Measurements from ENCODE around the gene TRIM47. TPM values are rescaled to one million over a fixed set of nuclear protein-coding genes. Genes with fewer than 3 reads are reported as not detected.

The TRIM47 gene
- total RNA-seq, 1 experiment from 2014 or later = 38.0 TPM

- DNase-seq (ENCODE audit: extremely low read depth, low read depth) = no peak
These were observed 30.9 kb upstream of the TRIM47 start for GRCh38 chr17:75909051-75909811.

- no peak for DNase-seq (ENCODE audit: extremely low read depth, low read depth)
These were observed 29.8 kb upstream of the TRIM47 start for GRCh38 chr17:75908201-75908600.

- DNase-seq (ENCODE audit: extremely low read depth, low read depth) = no peak
These were observed 27.9 kb upstream of the TRIM47 start for GRCh38 chr17:75906143-75906884.

- DNase-seq (ENCODE audit: extremely low read depth, low read depth) = peak; percentile 96
These were observed 26.6 kb upstream of the TRIM47 start, which contains the start of gene MRPL38 for GRCh38 chr17:75904749-75905521. MRPL38 (minus strand) TSS chr17:75904884; CDS start chr17:75904875, 9 bp downstream.

GRCh38 chr17:75902406-75902805 is 24.0 kb upstream of the TRIM47 start:
- no peak for DNase-seq (ENCODE audit: extremely low read depth, low read depth)

- no peak for DNase-seq (ENCODE audit: extremely low read depth, low read depth)
These were observed 23.3 kb upstream of the TRIM47 start for GRCh38 chr17:75901727-75902126.

- DNase-seq (ENCODE audit: extremely low read depth, low read depth) = no peak
These were observed 22.5 kb upstream of the TRIM47 start for GRCh38 chr17:75900691-75901533.

GRCh38 chr17:75899767-75900468 is 21.5 kb upstream of the TRIM47 start:
- DNase-seq (ENCODE audit: extremely low read depth, low read depth) = no peak

GRCh38 chr17:75899353-75899752 is 21.0 kb upstream of the TRIM47 start:
- DNase-seq (ENCODE audit: extremely low read depth, low read depth) = no peak

- DNase-seq (ENCODE audit: extremely low read depth, low read depth) = no peak
These were observed 20.4 kb upstream of the TRIM47 start for GRCh38 chr17:75898791-75899190.

GRCh38 chr17:75898065-75898464 is 19.7 kb upstream of the TRIM47 start:
- DNase-seq (ENCODE audit: extremely low read depth, low read depth) = no peak

- no peak for DNase-seq (ENCODE audit: extremely low read depth, low read depth)
These were observed 19.0 kb upstream of the TRIM47 start for GRCh38 chr17:75897160-75898019.

- peak; percentile 72 for DNase-seq (ENCODE audit: extremely low read depth, low read depth)
These were observed 18.2 kb upstream of the TRIM47 start, which contains the start of gene TRIM65 for GRCh38 chr17:75896415-75897159. TRIM65 (minus strand) TSS chr17:75896951; CDS start chr17:75896937, 14 bp downstream.

GRCh38 chr17:75895370-75896155 is 17.2 kb upstream of the TRIM47 start:
- peak; percentile 26 for DNase-seq (ENCODE audit: extremely low read depth, low read depth)

- DNase-seq (ENCODE audit: extremely low read depth, low read depth) = no peak
These were observed 15.8 kb upstream of the TRIM47 start for GRCh38 chr17:75894049-75894733.

GRCh38 chr17:75893305-75894048 is 15.1 kb upstream of the TRIM47 start:
- DNase-seq (ENCODE audit: extremely low read depth, low read depth) = no peak
